K562 (cell line): Measurements from ENCODE around the gene THAP11. TPM values are rescaled to one million over a fixed set of nuclear protein-coding genes. Genes with fewer than 3 reads are reported as not detected.

Source experiments
- ARID2 ChIP-seq: fragments of 450-650 bp; IDR thresholded peaks from 2 replicates; pipeline ENCODE4 v1.6.1; 2017; ENCODE audit warnings: antibody characterized with exemption, mild to moderate bottlenecking
- CHD1 ChIP-seq: fragments of 200-600 bp; sonication (generic); IDR thresholded peaks from one replicate; pipeline ENCODE4 v1.6.1; 2012; ENCODE audit warnings: mild to moderate bottlenecking, moderate library complexity, low read length, inconsistent platforms
- FOXA1 ChIP-seq: fragments of 450-650 bp; IDR thresholded peaks from 2 replicates; pipeline ENCODE4 v1.6.1; 2016; ENCODE audit warnings: mild to moderate bottlenecking, borderline replicate concordance
- HNRNPUL1 ChIP-seq: fragments of 200-400 bp; formaldehyde crosslinking; IDR thresholded peaks from 2 replicates; pipeline ENCODE4 v1.6.1; 2017; ENCODE audit warnings: low read length
- MIER1 ChIP-seq: fragments of 450-650 bp; IDR thresholded peaks from 2 replicates; pipeline ENCODE4 v1.6.1; 2016; ENCODE audit warnings: antibody characterized with exemption, mild to moderate bottlenecking, low read depth
- MYNN ChIP-seq, 2 experiments: sonication (generic); formaldehyde crosslinking in 1 of 2; IDR thresholded peaks; 2 replicates each; pipeline versions ENCODE4 v1.5.0 to v1.6.1; 2016 to 2020; ENCODE audit warnings: antibody characterized with exemption in 1 of 2, missing genetic modification reagents in 1 of 2
- NBN ChIP-seq: fragments of 450-650 bp; IDR thresholded peaks from 2 replicates; pipeline ENCODE4 v1.6.1; 2016; ENCODE audit warnings: low read depth, mild to moderate bottlenecking
- NRF1 ChIP-seq, 2 experiments: fragments of 450-650 bp; IDR thresholded peaks in 1 of 2; conservative IDR thresholded peaks in 1 of 2; 2 replicates each; pipeline ENCODE4 v1.6.1; 2014; ENCODE audit warnings: mild to moderate bottlenecking in 2 of 2
- SAFB ChIP-seq: fragments of 200-400 bp; formaldehyde crosslinking; IDR thresholded peaks from 2 replicates; pipeline ENCODE4 v1.6.1; 2017; ENCODE audit warnings: low read depth, low read length, borderline replicate concordance
- SREBF1 ChIP-seq: fragments of 150-350 bp; IDR thresholded peaks from 2 replicates; pipeline ENCODE4 v1.6.1; 2014; ENCODE audit warnings: antibody characterized with exemption, low read depth, low read length, borderline replicate concordance
- TAF7 ChIP-seq: fragments of 450-650 bp; IDR thresholded peaks from 2 replicates; pipeline ENCODE4 v1.6.1; 2016; ENCODE audit warnings: missing genetic modification characterization, missing compliant biosample characterization
- ZBTB1 ChIP-seq: sonication (generic); formaldehyde crosslinking; IDR thresholded peaks from 2 replicates; pipeline ENCODE4 v1.8.1; 2023; ENCODE audit warnings: missing genetic modification reagents, low read depth, mild to moderate bottlenecking, borderline replicate concordance
- ZFP1 ChIP-seq: fragments of 450-650 bp; formaldehyde crosslinking; IDR thresholded peaks from 2 replicates; pipeline ENCODE4 v1.4.0; 2020; ENCODE audit warnings: mild to moderate bottlenecking, mixed read lengths
- ZNF282 ChIP-seq: sonication (generic); formaldehyde crosslinking; IDR thresholded peaks from 2 replicates; pipeline ENCODE4 v1.8.1; 2023; ENCODE audit warnings: missing genetic modification reagents
- ZNF644 ChIP-seq: fragments of 200-800 bp; sonication (Bioruptor generic); IDR thresholded peaks from 2 replicates; pipeline ENCODE4 v1.6.1; 2016; ENCODE audit warnings: low read depth, missing genetic modification characterization, missing compliant biosample characterization
- polyA plus RNA-seq, 8 experiments: library from polyadenylated mRNA; depleted of rRNA in 4 of 8; stranded (reverse) in 5 of 8; unstranded in 3 of 8; fragments of >200 nt; fragmentation: Nextera tagmentation in 2 of 8; fragmentation: Illumina TruSeq in 1 of 8; extraction: Ambion mirVana in 2 of 8; extraction: Trizol in 1 of 8; gene quantifications; 2 replicates each; pipeline versions ENCODE4 v1.2.1 to v1.2.3, GENCODE V29; 2011 to 2014; ENCODE audit warnings: inconsistent platforms in 1 of 8, missing spikeins in 1 of 8
- total RNA-seq, 7 experiments: library from RNA; depleted of rRNA in 6 of 7; stranded (reverse); fragments of >200 nt in 6 of 7; fragmentation: Illumina TruSeq in 2 of 7; extraction: Trizol in 2 of 7; gene quantifications; 2 replicates each; pipeline versions ENCODE4 v1.2.1 to v1.2.3, GENCODE V29; 2011 to 2021; ENCODE audit warnings: low replicate concordance in 1 of 7
- TF ChIP-seq, protein P1 (sequence below), 2 experiments: fragments of 450-650 bp; IDR thresholded peaks; 2 replicates each; pipeline ENCODE4 v1.6.1; 2016; ENCODE audit warnings: mild to moderate bottlenecking in 2 of 2, borderline replicate concordance in 1 of 2, low read depth in 1 of 2, moderate library complexity in 1 of 2
- TF ChIP-seq, protein P2 (sequence below), 2 experiments: fragments of 450-650 bp in 1 of 2; IDR thresholded peaks; 2 replicates each; pipeline ENCODE4 v1.6.1; 2011 to 2017; ENCODE audit warnings: low read depth in 2 of 2, antibody characterized with exemption in 1 of 2, borderline replicate concordance in 1 of 2, low read length in 1 of 2, mild to moderate bottlenecking in 1 of 2, mixed read lengths in 1 of 2; ENCODE audit not compliant: control insufficient read depth in 1 of 2

Gene THAP11
- total and polyA plus RNA-seq, 9 of the 15 experiments (the other 6 are each of a cell fraction or from before 2014, with no cell fraction given): 2.4 to 31.6 (median 21.4) TPM

DNA sequence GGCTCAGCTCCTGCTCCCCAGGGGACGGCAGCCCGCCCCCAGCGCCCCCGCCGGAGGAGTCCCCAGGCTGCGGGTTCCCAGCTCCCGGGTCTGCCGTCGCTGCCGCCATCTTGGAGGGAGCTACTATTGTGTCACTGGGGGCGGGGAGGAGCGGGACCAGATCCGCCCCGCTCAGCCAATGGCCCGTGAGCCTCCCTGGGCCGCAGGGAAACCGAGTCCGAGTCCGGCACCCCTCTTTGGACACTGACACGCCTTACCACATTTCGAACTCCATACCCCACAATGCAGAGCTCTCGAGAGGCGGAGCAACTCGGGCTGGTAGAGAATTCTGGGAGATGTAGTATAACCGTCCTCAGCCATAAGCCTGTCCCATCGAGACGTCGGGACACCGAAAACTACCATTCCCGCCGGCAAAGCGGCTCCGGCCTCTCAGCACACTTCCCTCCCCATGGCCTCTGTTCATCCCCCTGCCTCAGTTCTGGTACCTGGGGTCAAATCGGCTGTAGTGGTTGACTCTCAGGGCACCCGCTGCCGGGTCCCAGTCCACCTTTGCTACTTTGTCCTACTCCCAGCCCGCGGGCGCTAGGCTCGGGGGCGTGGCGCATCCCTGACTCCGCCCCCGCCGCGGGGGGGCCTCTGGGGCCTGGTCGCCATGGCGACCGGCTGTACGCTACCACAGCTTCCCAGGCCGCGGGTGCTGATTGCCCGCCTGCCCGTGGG lies 35.5 kb upstream of the THAP11 start, which contains the start of the genes RANBP10 and TSNAXIP1 (continued):
- TF ChIP-seq, protein P1, sequence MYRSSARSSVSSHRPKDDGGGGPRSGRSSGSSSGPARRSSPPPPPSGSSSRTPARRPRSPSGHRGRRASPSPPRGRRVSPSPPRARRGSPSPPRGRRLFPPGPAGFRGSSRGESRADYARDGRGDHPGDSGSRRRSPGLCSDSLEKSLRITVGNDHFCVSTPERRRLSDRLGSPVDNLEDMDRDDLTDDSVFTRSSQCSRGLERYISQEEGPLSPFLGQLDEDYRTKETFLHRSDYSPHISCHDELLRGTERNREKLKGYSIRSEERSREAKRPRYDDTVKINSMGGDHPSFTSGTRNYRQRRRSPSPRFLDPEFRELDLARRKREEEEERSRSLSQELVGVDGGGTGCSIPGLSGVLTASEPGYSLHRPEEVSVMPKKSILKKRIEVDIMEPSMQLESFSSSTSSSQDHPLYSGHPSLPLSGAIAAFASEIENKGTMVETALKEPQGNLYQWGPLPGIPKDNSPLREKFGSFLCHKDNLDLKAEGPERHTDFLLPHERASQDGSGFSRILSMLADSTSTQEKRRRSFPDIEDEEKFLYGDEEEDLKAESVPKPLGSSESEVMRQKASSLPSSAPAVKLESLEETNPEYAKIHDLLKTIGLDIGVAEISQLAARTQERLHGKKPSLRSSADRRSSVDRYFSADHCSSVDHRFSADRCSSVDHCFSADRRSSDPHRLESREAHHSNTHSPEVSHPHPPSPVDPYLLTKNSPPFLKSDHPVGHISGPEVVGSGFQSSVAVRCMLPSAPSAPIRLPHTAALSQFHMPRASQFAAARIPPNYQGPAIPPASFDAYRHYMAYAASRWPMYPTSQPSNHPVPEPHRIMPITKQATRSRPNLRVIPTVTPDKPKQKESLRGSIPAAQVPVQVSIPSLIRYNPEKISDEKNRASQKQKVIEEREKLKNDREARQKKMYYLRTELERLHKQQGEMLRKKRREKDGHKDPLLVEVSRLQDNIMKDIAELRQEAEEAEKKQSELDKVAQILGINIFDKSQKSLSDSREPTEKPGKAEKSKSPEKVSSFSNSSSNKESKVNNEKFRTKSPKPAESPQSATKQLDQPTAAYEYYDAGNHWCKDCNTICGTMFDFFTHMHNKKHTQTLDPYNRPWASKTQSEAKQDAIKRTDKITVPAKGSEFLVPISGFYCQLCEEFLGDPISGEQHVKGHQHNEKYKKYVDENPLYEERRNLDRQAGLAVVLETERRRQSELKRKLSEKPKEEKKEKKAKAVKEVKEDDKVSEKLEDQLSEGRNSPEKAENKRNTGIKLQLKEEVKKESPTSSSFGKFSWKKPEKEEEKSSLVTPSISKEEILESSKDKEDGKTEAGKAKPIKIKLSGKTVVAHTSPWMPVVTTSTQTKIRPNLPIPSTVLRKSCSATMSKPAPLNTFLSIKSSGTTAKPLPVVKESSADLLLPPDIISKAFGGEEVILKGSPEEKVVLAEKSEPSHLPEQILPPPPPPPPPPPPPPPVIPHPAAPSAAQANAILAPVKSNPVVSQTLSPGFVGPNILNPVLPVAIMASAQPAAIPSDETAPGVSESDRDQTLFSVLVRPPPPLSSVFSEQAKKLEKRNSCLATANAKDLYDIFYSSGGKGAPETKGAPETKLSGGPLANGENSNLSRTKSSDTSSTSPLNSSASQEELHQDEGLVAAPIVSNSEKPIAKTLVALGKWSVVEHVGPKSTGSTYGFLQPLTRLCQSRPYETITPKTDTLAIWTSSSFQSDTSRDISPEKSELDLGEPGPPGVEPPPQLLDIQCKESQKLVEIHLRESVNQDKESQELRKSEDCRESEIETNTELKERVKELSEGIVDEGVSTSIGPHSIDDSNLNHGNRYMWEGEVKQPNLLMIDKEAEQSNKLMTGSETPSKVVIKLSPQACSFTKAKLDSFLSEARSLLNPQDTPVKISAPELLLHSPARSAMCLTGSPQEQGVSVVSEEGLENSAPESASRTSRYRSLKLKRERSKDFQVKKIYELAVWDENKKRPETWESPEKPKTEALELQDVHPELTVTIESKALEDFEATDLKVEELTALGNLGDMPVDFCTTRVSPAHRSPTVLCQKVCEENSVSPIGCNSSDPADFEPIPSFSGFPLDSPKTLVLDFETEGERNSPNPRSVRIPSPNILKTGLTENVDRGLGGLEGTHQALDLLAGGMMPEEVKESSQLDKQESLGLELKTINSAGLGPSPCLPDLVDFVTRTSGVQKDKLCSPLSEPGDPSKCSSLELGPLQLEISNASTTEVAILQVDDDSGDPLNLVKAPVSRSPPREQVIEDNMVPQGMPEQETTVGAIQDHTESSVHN (IDR thresholded peaks at IDR 0.05; ENCODE audit: borderline replicate concordance in 1 of 2, low read depth in 1 of 2): no peak
- TF ChIP-seq SAFB: no peak
- TF ChIP-seq ARID2: no peak
- TF ChIP-seq ZNF644 (tag): peak; percentile 99
- TF ChIP-seq, protein P2, sequence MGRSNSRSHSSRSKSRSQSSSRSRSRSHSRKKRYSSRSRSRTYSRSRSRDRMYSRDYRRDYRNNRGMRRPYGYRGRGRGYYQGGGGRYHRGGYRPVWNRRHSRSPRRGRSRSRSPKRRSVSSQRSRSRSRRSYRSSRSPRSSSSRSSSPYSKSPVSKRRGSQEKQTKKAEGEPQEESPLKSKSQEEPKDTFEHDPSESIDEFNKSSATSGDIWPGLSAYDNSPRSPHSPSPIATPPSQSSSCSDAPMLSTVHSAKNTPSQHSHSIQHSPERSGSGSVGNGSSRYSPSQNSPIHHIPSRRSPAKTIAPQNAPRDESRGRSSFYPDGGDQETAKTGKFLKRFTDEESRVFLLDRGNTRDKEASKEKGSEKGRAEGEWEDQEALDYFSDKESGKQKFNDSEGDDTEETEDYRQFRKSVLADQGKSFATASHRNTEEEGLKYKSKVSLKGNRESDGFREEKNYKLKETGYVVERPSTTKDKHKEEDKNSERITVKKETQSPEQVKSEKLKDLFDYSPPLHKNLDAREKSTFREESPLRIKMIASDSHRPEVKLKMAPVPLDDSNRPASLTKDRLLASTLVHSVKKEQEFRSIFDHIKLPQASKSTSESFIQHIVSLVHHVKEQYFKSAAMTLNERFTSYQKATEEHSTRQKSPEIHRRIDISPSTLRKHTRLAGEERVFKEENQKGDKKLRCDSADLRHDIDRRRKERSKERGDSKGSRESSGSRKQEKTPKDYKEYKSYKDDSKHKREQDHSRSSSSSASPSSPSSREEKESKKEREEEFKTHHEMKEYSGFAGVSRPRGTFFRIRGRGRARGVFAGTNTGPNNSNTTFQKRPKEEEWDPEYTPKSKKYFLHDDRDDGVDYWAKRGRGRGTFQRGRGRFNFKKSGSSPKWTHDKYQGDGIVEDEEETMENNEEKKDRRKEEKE (IDR thresholded peaks at IDR 0.05; ENCODE audit: borderline replicate concordance in 1 of 2, control insufficient read depth in 1 of 2, low read depth in 2 of 2, low read length in 1 of 2): no peak
- no peak for TF ChIP-seq NBN
- TF ChIP-seq HNRNPUL1: no peak
- no peak for TF ChIP-seq CHD1
- TF ChIP-seq SREBF1: 0 out of 2 replicates have a peak, but pooled peaks have one; percentile 35
- no peak for TF ChIP-seq FOXA1
- peak; percentile 94 for TF ChIP-seq TAF7 (tag)
- TF ChIP-seq ZFP1 (CRISPR knock-in tag): no peak
- TF ChIP-seq MIER1: no peak
- TF ChIP-seq ZNF282 (CRISPR knock-in tag): no peak
- TF ChIP-seq NRF1 (conservative IDR thresholded peaks at IDR 0.05 in 1 of 2, IDR thresholded peaks at IDR 0.05 in 1 of 2): peak; percentile 72 to 77
- no peak for TF ChIP-seq MYNN (IDR thresholded peaks at IDR 0.05)
- no peak for TF ChIP-seq MYNN (CRISPR knock-in tag; IDR thresholded peaks at IDR 0.05)
- 0 out of 2 replicates have a peak, but pooled peaks have one; percentile 31 for TF ChIP-seq ZBTB1 (CRISPR knock-in tag)
